H9 (cell line): ENCODE measurements around the gene RHBDD1. TPM values are rescaled to one million over a fixed set of nuclear protein-coding genes. Genes with fewer than 3 reads are reported as not detected.

Experiments
- DNase-seq: peaks from one replicate; pipeline ENCODE4 v3.0.0-alpha.2; 2017
- H2AFZ ChIP-seq: one replicate; pipeline ENCODE4 v1.6.1; 2013; ENCODE audit warnings: mild to moderate bottlenecking, low read length, control low read depth, moderate library complexity
- H2AK5ac ChIP-seq: 2 replicates; pipeline ENCODE4 v1.6.1; 2013; ENCODE audit warnings: low read length, control low read depth, mixed read lengths; ENCODE audit not compliant: insufficient read length
- H2BK120ac ChIP-seq: one replicate; pipeline ENCODE4 v1.6.1; 2013; ENCODE audit warnings: low read depth, mild to moderate bottlenecking, low read length, control low read depth, inconsistent platforms; ENCODE audit not compliant: poor library complexity, severe bottlenecking
- H2BK12ac ChIP-seq: 2 replicates; pipeline ENCODE4 v1.6.1; 2013; ENCODE audit warnings: low read length, control low read depth, mixed read lengths, low read depth; ENCODE audit not compliant: insufficient read length
- H2BK15ac ChIP-seq: 2 replicates; pipeline ENCODE4 v1.6.1; 2013; ENCODE audit warnings: low read depth, low read length, control low read depth
- H2BK20ac ChIP-seq: one replicate; pipeline ENCODE4 v1.6.1; 2013; ENCODE audit warnings: low read depth, mild to moderate bottlenecking, low read length, control low read depth, inconsistent platforms; ENCODE audit not compliant: poor library complexity, severe bottlenecking
- H2BK5ac ChIP-seq: 2 replicates; pipeline ENCODE4 v1.6.1; 2013; ENCODE audit warnings: low read length, control low read depth, mixed read lengths; ENCODE audit not compliant: insufficient read length
- H3K14ac ChIP-seq: 2 replicates; pipeline ENCODE4 v1.6.1; 2013; ENCODE audit warnings: low read length, control low read depth; ENCODE audit not compliant: insufficient read depth
- H3K18ac ChIP-seq: 2 replicates; pipeline ENCODE4 v1.6.1; 2013; ENCODE audit warnings: low read depth, mild to moderate bottlenecking, mixed read lengths, low read length, control low read depth; ENCODE audit not compliant: insufficient read length
- H3K23ac ChIP-seq: 2 replicates; pipeline ENCODE4 v1.6.1; 2013; ENCODE audit warnings: low read length, control low read depth, mixed read lengths, low read depth; ENCODE audit not compliant: insufficient read length
- H3K23me2 ChIP-seq: 2 replicates; pipeline ENCODE4 v1.6.1; 2013; ENCODE audit warnings: low read depth, mild to moderate bottlenecking, mixed read lengths, low read length, control low read depth; ENCODE audit not compliant: insufficient read length, poor library complexity, severe bottlenecking
- H3K27ac ChIP-seq: 2 replicates; pipeline ENCODE4 v1.5.1; 2013; ENCODE audit warnings: low read length, control low read depth, mixed read lengths, low read depth; ENCODE audit not compliant: insufficient read length
- H3K27me3 ChIP-seq: 2 replicates; pipeline ENCODE4 v1.6.1; 2013; ENCODE audit warnings: low read length, control low read depth, inconsistent platforms; ENCODE audit not compliant: insufficient read depth
- H3K4ac ChIP-seq: 2 replicates; pipeline ENCODE4 v1.6.1; 2013; ENCODE audit warnings: low read depth, mild to moderate bottlenecking, control low read depth, inconsistent platforms, low read length, moderate library complexity
- H3K4me1 ChIP-seq: 2 replicates; pipeline ENCODE4 v1.6.1; 2013; ENCODE audit warnings: low read length, control low read depth, inconsistent platforms; ENCODE audit not compliant: insufficient read depth
- H3K4me2 ChIP-seq: 2 replicates; pipeline ENCODE4 v1.6.1; 2013; ENCODE audit warnings: low read length, control low read depth, mixed read lengths; ENCODE audit not compliant: insufficient read length, insufficient read depth
- H3K56ac ChIP-seq: 2 replicates; pipeline ENCODE4 v1.6.1; 2013; ENCODE audit warnings: low read depth, mild to moderate bottlenecking, mixed read lengths, low read length, control low read depth; ENCODE audit not compliant: insufficient read length
- H3K79me1 ChIP-seq: 2 replicates; pipeline ENCODE4 v1.6.1; 2013; ENCODE audit warnings: low read depth, mild to moderate bottlenecking, moderate library complexity, low read length, control low read depth, inconsistent platforms; ENCODE audit not compliant: insufficient read depth, poor library complexity, severe bottlenecking
- H3K79me2 ChIP-seq: 2 replicates; pipeline ENCODE4 v1.6.1; 2013; ENCODE audit warnings: low read length, control low read depth, inconsistent platforms; ENCODE audit not compliant: insufficient read depth
- H3K9ac ChIP-seq: 2 replicates; pipeline ENCODE4 v1.6.1; 2013; ENCODE audit warnings: low read length, control low read depth, mixed read lengths; ENCODE audit not compliant: insufficient read length; ENCODE audit errors: extremely low read depth
- H3K9me3 ChIP-seq: one replicate; pipeline ENCODE4 v1.6.1; 2013; ENCODE audit warnings: low read depth, low read length, inconsistent platforms; ENCODE audit not compliant: control insufficient read depth
- H3T11ph ChIP-seq: one replicate; pipeline ENCODE4 v1.6.1; 2013; ENCODE audit warnings: mild to moderate bottlenecking, low read length, control low read depth, inconsistent platforms
- H4K20me1 ChIP-seq: one replicate; pipeline ENCODE4 v1.6.1; 2013; ENCODE audit not compliant: control insufficient read depth, insufficient read length, insufficient read depth
- H4K5ac ChIP-seq: 2 replicates; pipeline ENCODE4 v1.6.1; 2013; ENCODE audit warnings: low read depth, mild to moderate bottlenecking, mixed read lengths, low read length, control low read depth; ENCODE audit not compliant: insufficient read length
- H4K8ac ChIP-seq: replicated peaks from 2 replicates; pipeline ENCODE4 v1.6.1; 2013; ENCODE audit warnings: low read length, control low read depth, mixed read lengths, low read depth; ENCODE audit not compliant: insufficient read length
- H4K91ac ChIP-seq: 2 replicates; pipeline ENCODE4 v1.6.1; 2013; ENCODE audit warnings: low read depth, mild to moderate bottlenecking, moderate library complexity, mixed read lengths, low read length, control low read depth; ENCODE audit not compliant: insufficient read length
- H3K27ac Mint-ChIP-seq, 3 experiments: 2 replicates in 2 of 3; 3 replicates in 1 of 3; pipeline ENCODE4 v1.8.0; 2020 to 2021; ENCODE audit warnings: mixed read lengths in 3 of 3, mild to moderate bottlenecking in 1 of 3, moderate library complexity in 1 of 3
- H3K27me3 Mint-ChIP-seq: 2 replicates; pipeline ENCODE4 v1.8.0; 2021; ENCODE audit warnings: low read depth, mild to moderate bottlenecking, moderate library complexity, mixed read lengths
- H3K36me3 Mint-ChIP-seq, 3 experiments: 2 replicates in 2 of 3; 3 replicates in 1 of 3; pipeline ENCODE4 v1.8.0; 2020 to 2021; ENCODE audit warnings: low read depth in 3 of 3, mixed read lengths in 3 of 3; ENCODE audit not compliant: insufficient read depth in 1 of 3
- H3K4me1 Mint-ChIP-seq, 2 experiments: 2 replicates each; pipeline ENCODE4 v1.8.0; 2020; ENCODE audit warnings: mixed read lengths in 2 of 2
- H3K4me3 Mint-ChIP-seq, 2 experiments: 2 replicates in 1 of 2; 3 replicates in 1 of 2; pipeline ENCODE4 v1.8.0; 2020 to 2021; ENCODE audit warnings: mild to moderate bottlenecking in 2 of 2, mixed read lengths in 2 of 2, moderate library complexity in 1 of 2
- H3K9me3 Mint-ChIP-seq, 2 experiments: 2 replicates in 1 of 2; 3 replicates in 1 of 2; pipeline ENCODE4 v1.8.0; 2020; ENCODE audit warnings: mild to moderate bottlenecking in 2 of 2, mixed read lengths in 2 of 2, moderate library complexity in 1 of 2
- WGBS: extraction: QIAGEN DNeasy Blood & Tissue Kit; methylation state at CpG from one replicate; pipeline ENCODE4 v1.1.7; 2013; ENCODE audit warnings: missing lambda C conversion rate, low lambda C conversion rate, mixed read lengths; ENCODE audit not compliant: insufficient read length; ENCODE audit errors: extremely low coverage; 5-methylcytosine and 5-hydroxymethylcytosine counted together
- total RNA-seq: library from RNA; stranded (reverse); gene quantifications from 2 replicates; pipeline ENCODE4 v1.2.1, GENCODE V29; 2021
- TF ChIP-seq, protein P1 (sequence below): fragments of 200-600 bp; sonication (generic); conservative IDR thresholded peaks from 3 replicates; pipeline ENCODE4 v1.8.0; 2021; ENCODE audit warnings: antibody characterized with exemption, mild to moderate bottlenecking

Gene RHBDD1
- total RNA-seq, 1 experiment from 2014 or later = 24.9 TPM

DNA sequence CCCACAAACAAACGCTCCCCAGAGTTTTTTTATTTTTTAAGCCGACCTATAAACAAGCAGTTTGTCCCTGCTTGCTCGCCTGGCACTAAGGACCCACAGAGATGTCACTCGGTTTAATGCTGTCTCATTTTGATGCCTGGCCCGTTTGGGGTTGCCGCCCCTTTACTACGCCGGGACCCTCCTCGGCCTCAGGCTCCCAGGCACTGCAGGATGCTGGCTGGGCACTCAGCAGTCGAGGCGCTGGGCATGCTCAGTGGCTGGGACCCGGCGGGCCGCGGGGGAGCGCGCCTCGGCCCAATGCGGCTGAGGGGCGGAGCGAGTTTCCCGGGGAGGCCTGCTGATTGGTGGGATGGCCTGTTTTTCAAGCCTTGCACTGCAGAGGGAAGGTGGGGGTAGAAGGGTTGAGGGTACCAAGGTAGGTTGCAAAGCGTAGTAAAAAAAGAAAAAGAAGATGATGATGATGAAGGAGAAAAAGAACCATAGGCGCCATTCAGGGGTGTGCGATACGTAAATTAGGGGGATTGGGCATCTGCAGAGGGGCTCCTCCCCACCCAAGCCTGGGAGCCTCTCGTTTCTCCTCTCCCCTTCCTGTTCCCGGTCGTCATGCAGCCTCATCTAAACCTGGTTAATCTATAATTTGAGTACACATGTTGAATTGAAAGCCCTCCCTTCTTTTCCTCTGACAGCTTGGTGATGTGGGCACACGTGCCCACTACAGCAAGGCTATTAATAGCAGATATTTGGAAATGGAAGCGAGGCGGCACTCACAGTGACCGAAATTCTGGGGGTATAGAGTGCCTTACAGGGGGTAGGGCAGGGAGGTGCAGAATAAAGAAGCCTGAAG, 34.7 kb upstream of the RHBDD1 start:
- H3K9me3 Mint-ChIP-seq = peaks cover 0 to 4% of the 10 kb centered on the region in 2 experiments; a peak in 3 of 5 replicates
- no peak overlapping the region for H4K8ac ChIP-seq
- no peak overlapping the region for H3K56ac ChIP-seq
- H4K5ac ChIP-seq = no peak overlapping the region
- no peaks in the 10 kb centered on the region for H3K27me3 ChIP-seq
- no peak overlapping the region for H3K14ac ChIP-seq
- no peak overlapping the region for H2AK5ac ChIP-seq
- H2BK20ac ChIP-seq = no peak overlapping the region
- H3K4me3 Mint-ChIP-seq = peak overlapping the region; percentile 80 to 91
- no peaks in the 10 kb centered on the region for H3K4me1 ChIP-seq
- no peak overlapping the region for H2BK12ac ChIP-seq
- no peak overlapping the region for H3K18ac ChIP-seq
- DNase-seq = peak; percentile 94
- H3K23ac ChIP-seq = no peak overlapping the region
- H3T11ph ChIP-seq = no peak overlapping the region
- no peaks in the 10 kb centered on the region for H3K79me1 ChIP-seq
- TF ChIP-seq, protein P1, sequence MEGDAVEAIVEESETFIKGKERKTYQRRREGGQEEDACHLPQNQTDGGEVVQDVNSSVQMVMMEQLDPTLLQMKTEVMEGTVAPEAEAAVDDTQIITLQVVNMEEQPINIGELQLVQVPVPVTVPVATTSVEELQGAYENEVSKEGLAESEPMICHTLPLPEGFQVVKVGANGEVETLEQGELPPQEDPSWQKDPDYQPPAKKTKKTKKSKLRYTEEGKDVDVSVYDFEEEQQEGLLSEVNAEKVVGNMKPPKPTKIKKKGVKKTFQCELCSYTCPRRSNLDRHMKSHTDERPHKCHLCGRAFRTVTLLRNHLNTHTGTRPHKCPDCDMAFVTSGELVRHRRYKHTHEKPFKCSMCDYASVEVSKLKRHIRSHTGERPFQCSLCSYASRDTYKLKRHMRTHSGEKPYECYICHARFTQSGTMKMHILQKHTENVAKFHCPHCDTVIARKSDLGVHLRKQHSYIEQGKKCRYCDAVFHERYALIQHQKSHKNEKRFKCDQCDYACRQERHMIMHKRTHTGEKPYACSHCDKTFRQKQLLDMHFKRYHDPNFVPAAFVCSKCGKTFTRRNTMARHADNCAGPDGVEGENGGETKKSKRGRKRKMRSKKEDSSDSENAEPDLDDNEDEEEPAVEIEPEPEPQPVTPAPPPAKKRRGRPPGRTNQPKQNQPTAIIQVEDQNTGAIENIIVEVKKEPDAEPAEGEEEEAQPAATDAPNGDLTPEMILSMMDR = no peak
- H3K4me1 Mint-ChIP-seq = peaks cover 18 to 29% of the 10 kb centered on the region in 2 experiments
- no peak overlapping the region for H3K27ac ChIP-seq
- peaks cover 22% of the 10 kb centered on the region for H3K23me2 ChIP-seq
- peaks cover 1% of the 10 kb centered on the region; the same call in 1 of the 2 replicates for H3K27me3 Mint-ChIP-seq
- no peak overlapping the region for H3K4ac ChIP-seq
- H3K36me3 Mint-ChIP-seq = peaks cover 17 to 23% (median 19%) of the 10 kb centered on the region in 3 experiments
- peaks cover 3% of the 10 kb centered on the region; the same call in 1 of the 2 replicates for H3K79me2 ChIP-seq
- H3K9ac ChIP-seq = no peak overlapping the region
- WGBS = no CpG with 5 or more reads among the region's 33 CpGs
- H2BK15ac ChIP-seq = no peak overlapping the region
- H3K4me2 ChIP-seq = peak overlapping the region; percentile 94
- no peaks in the 10 kb centered on the region for H3K9me3 ChIP-seq
- peak overlapping the region in 2 of 3 experiments; percentile 85 to 87; a peak in 5 of 7 replicates for H3K27ac Mint-ChIP-seq
- H2AFZ ChIP-seq = no peak overlapping the region
- H4K91ac ChIP-seq = no peak overlapping the region
- H2BK120ac ChIP-seq = no peak overlapping the region
- H4K20me1 ChIP-seq = no peaks in the 10 kb centered on the region
- H2BK5ac ChIP-seq = no peak overlapping the region
